GM23248 (cell line): ENCODE results near the gene MYOM1. TPM values are rescaled to one million over a fixed set of nuclear protein-coding genes. Genes with fewer than 3 reads are reported as not detected.

Experiments
- DNase-seq: peaks from one replicate; pipeline ENCODE4 v3.0.0-alpha.2; 2015
- H2AFZ ChIP-seq: fragments of 200-600 bp; sonication (generic); 2 replicates; pipeline ENCODE4 v1.6.1; 2016; ENCODE audit warnings: antibody characterized with exemption
- H3F3A ChIP-seq: fragments of 200-600 bp; sonication (generic); 2 replicates; pipeline ENCODE4 v1.6.1; 2016; ENCODE audit warnings: mild to moderate bottlenecking, antibody characterized with exemption, mixed run types; ENCODE audit not compliant: insufficient read depth
- H3K27ac ChIP-seq: fragments of 200-600 bp; sonication (generic); 2 replicates; pipeline ENCODE4 v1.5.1; 2016; ENCODE audit warnings: mild to moderate bottlenecking
- H3K27me3 ChIP-seq: fragments of 200-600 bp; sonication (generic); replicated peaks from 2 replicates; pipeline ENCODE4 v1.6.1; 2016; ENCODE audit warnings: mild to moderate bottlenecking; ENCODE audit not compliant: insufficient read depth
- H3K36me3 ChIP-seq: fragments of 200-600 bp; sonication (generic); 2 replicates; pipeline ENCODE4 v1.6.1; 2016; ENCODE audit warnings: low read depth, mild to moderate bottlenecking
- H3K4me1 ChIP-seq: fragments of 200-600 bp; sonication (generic); 2 replicates; pipeline ENCODE4 v1.6.1; 2016; ENCODE audit warnings: mild to moderate bottlenecking; ENCODE audit not compliant: insufficient read depth
- H3K4me2 ChIP-seq: fragments of 200-600 bp; sonication (generic); one replicate; pipeline ENCODE4 v1.6.1; 2016; ENCODE audit warnings: mild to moderate bottlenecking; ENCODE audit not compliant: unreplicated experiment
- H3K4me3 ChIP-seq: fragments of 200-600 bp; sonication (generic); 2 replicates; pipeline ENCODE4 v1.5.1; 2016; ENCODE audit warnings: mild to moderate bottlenecking
- H3K79me2 ChIP-seq: fragments of 200-600 bp; sonication (generic); 2 replicates; pipeline ENCODE4 v1.6.1; 2016; ENCODE audit warnings: mild to moderate bottlenecking; ENCODE audit not compliant: insufficient read depth
- H3K9ac ChIP-seq: fragments of 200-600 bp; sonication (generic); 2 replicates; pipeline ENCODE4 v1.6.1; 2016; ENCODE audit warnings: mild to moderate bottlenecking
- H3K9me2 ChIP-seq: fragments of 200-600 bp; sonication (generic); 2 replicates; pipeline ENCODE4 v1.6.1; 2016; ENCODE audit warnings: mixed run types, mild to moderate bottlenecking, moderate library complexity; ENCODE audit not compliant: insufficient read depth
- H3K9me3 ChIP-seq: fragments of 200-600 bp; sonication (generic); one replicate; pipeline ENCODE4 v1.6.1; 2017; ENCODE audit warnings: low read depth
- H4K20me1 ChIP-seq: fragments of 200-600 bp; sonication (generic); 2 replicates; pipeline ENCODE4 v1.6.0; 2016; ENCODE audit not compliant: insufficient read depth
- EZH2 ChIP-seq: fragments of 200-600 bp; sonication (generic); IDR thresholded peaks from 2 replicates; pipeline ENCODE4 v1.6.1; 2018; ENCODE audit warnings: antibody characterized with exemption, mild to moderate bottlenecking; ENCODE audit not compliant: insufficient read depth, poor library complexity, severe bottlenecking
- EZH2phosphoT487 ChIP-seq: fragments of 200-600 bp; sonication (generic); IDR thresholded peaks from 2 replicates; pipeline ENCODE4 v1.6.1; 2018; ENCODE audit warnings: antibody characterized with exemption, moderate library complexity, mild to moderate bottlenecking, low read depth; ENCODE audit not compliant: insufficient read depth
- WGBS, 2 experiments: methylation state at CpG; one replicate each; pipeline ENCODE4 v1.1.6; 2015 to 2017; ENCODE audit warnings: low lambda C conversion rate in 2 of 2, low coverage in 1 of 2; ENCODE audit errors: missing lambda C conversion rate in 2 of 2; 5-methylcytosine and 5-hydroxymethylcytosine counted together
- in situ Hi-C: fragments of 300-500 bp; cut with MboI; formaldehyde crosslinking; loops from 2 replicates; pipeline ENCODE4 v1.15.0; 2020
- polyA plus RNA-seq: library from polyadenylated mRNA; unstranded; fragments of >200 nt; fragmentation: Nextera tagmentation; extraction: Ambion mirVana; gene quantifications from 2 replicates; pipeline ENCODE4 v1.2.1, GENCODE V29; 2016
- total RNA-seq: library from RNA; depleted of rRNA; stranded (reverse); fragments of >200 nt; shearing (Covaris generic); gene quantifications from 2 replicates; pipeline ENCODE4 v1.2.3, GENCODE V29; 2014

MYOM1 gene
- total and polyA plus RNA-seq, 2 experiments from 2014 or later = 0.64 to 0.65 TPM

- Histone ChIP-seq H3K9me2 (no peaks in the 10 kb centered on the region), H3K27me3 (no peaks in the 10 kb centered on the region), H4K20me1 (no peaks in the 10 kb centered on the region), H3K36me3 (no peaks in the 10 kb centered on the region), H3K9ac (no peak overlapping the region), H3F3A (no peaks in the 10 kb centered on the region), H3K4me3 (no peak overlapping the region), H3K4me1 (no peaks in the 10 kb centered on the region), H3K9me3 (no peaks in the 10 kb centered on the region), H3K27ac (no peak overlapping the region), H2AFZ (no peak overlapping the region), H3K79me2 (no peaks in the 10 kb centered on the region), H3K4me2 (no peak overlapping the region)
- no peak for DNase-seq
- 51 to 52% methylated on average over 4 of the region's 4 CpGs for whole genome bisulfite sequencing, 2 experiments
- TF ChIP-seq EZH2 = no peak
- TF ChIP-seq EZH2phosphoT487 = no peak
- in situ Hi-C loops = no loop called here
These were observed 48.1 kb downstream of the MYOM1 start for GRCh38 chr18:3171631-3172030.

GRCh38 chr18:3170441-3171161 lies 49.2 kb downstream of the MYOM1 start:
- WGBS, 2 experiments = 87 to 88% methylated on average over 6 of the region's 6 CpGs
- in situ Hi-C loops = no loop called here

GRCh38 chr18:3164381-3164780 lies 55.4 kb downstream of the MYOM1 start:
- no peak overlapping the region for H3K4me3 ChIP-seq
- H3F3A ChIP-seq = no peaks in the 10 kb centered on the region
- H3K4me2 ChIP-seq = no peak overlapping the region
- H4K20me1 ChIP-seq = no peaks in the 10 kb centered on the region
- H3K27ac ChIP-seq = no peak overlapping the region
- in situ Hi-C loops = no loop called here
- 93 to 94% methylated on average over 4 of the region's 4 CpGs for WGBS, 2 experiments
- no peaks in the 10 kb centered on the region for H3K9me3 ChIP-seq
- H3K9me2 ChIP-seq = no peaks in the 10 kb centered on the region
- H3K9ac ChIP-seq = no peak overlapping the region
- no peaks in the 10 kb centered on the region for H3K27me3 ChIP-seq
- no peak overlapping the region for H2AFZ ChIP-seq
- H3K4me1 ChIP-seq = no peaks in the 10 kb centered on the region
- no peak for DNase-seq
- H3K36me3 ChIP-seq = no peaks in the 10 kb centered on the region
- TF ChIP-seq EZH2 (no peak), EZH2phosphoT487 (no peak)
- no peaks in the 10 kb centered on the region for H3K79me2 ChIP-seq

More at GRCh38 chr18:3170441-3171161, 49.2 kb downstream of the MYOM1 start:
- no peak overlapping the region for H3K27ac ChIP-seq
- H2AFZ ChIP-seq = no peak overlapping the region
- H3K79me2 ChIP-seq = no peaks in the 10 kb centered on the region
- no peaks in the 10 kb centered on the region for H3K9me2 ChIP-seq
- no peak for TF ChIP-seq EZH2phosphoT487
- TF ChIP-seq EZH2 = no peak
- no peak overlapping the region for H3K4me3 ChIP-seq
- no peak overlapping the region for H3K9ac ChIP-seq
- H3K4me1 ChIP-seq = no peaks in the 10 kb centered on the region
- no peaks in the 10 kb centered on the region for H4K20me1 ChIP-seq
- no peak for DNase-seq
- no peak overlapping the region for H3K4me2 ChIP-seq
- H3K36me3 ChIP-seq = no peaks in the 10 kb centered on the region
- H3K9me3 ChIP-seq = no peaks in the 10 kb centered on the region
- no peaks in the 10 kb centered on the region for H3K27me3 ChIP-seq
- H3F3A ChIP-seq = no peaks in the 10 kb centered on the region

- Histone ChIP-seq H3K27ac (no peak overlapping the region), H3K36me3 (no peaks in the 10 kb centered on the region), H3K4me3 (no peak overlapping the region), H2AFZ (no peak overlapping the region), H3K4me1 (no peaks in the 10 kb centered on the region), H4K20me1 (no peaks in the 10 kb centered on the region), H3K27me3 (no peaks in the 10 kb centered on the region), H3K9ac (no peak overlapping the region), H3K9me2 (no peaks in the 10 kb centered on the region), H3K9me3 (no peaks in the 10 kb centered on the region), H3F3A (no peaks in the 10 kb centered on the region), H3K79me2 (no peaks in the 10 kb centered on the region), H3K4me2 (no peak overlapping the region)
- no peak for DNase-seq
- TF ChIP-seq EZH2 (no peak), EZH2phosphoT487 (no peak)
- in situ Hi-C loops = no loop called here
- 85 to 86% methylated on average over 5 of the region's 5 CpGs for WGBS, 2 experiments
These were observed 55.8 kb downstream of the MYOM1 start for GRCh38 chr18:3163968-3164367.
